Brain microvascular endothelial cell (primary cell): ENCODE measurements around the gene PHEX.
A peak's percentile ranks its signal among the peaks of the same experiment; 100 is the strongest.

Source experiments
- DNase-seq: peaks from one replicate; pipeline ENCODE4 v3.0.0-alpha.2; 2020
- H3K27ac ChIP-seq: fragments of 250-450 bp; sonication (Bioruptor Pico); 2 replicates; pipeline ENCODE4 v1.5.1; 2020; ENCODE audit warnings: mild to moderate bottlenecking, moderate library complexity
- H3K27me3 ChIP-seq: fragments of 250-450 bp; sonication (Bioruptor Pico); replicated peaks from 2 replicates; pipeline ENCODE4 v1.5.1; 2020; ENCODE audit warnings: mild to moderate bottlenecking
- H3K36me3 ChIP-seq: fragments of 250-450 bp; sonication (Bioruptor Pico); replicated peaks from 2 replicates; pipeline ENCODE4 v1.5.1; 2020; ENCODE audit warnings: mild to moderate bottlenecking
- H3K4me3 ChIP-seq: 2 replicates; pipeline ENCODE4 v1.5.1; 2011; ENCODE audit warnings: low read depth, mild to moderate bottlenecking, control low read depth, low read length, moderate library complexity
- in situ Hi-C: cut with HindIII; loops from 2 replicates; pipeline ENCODE4 v1.10.0; 2017; ENCODE audit warnings: low sequenced_read_pairs, low pct_ligation_motif_present
- TF ChIP-seq, protein P1 (sequence below): IDR thresholded peaks from 2 replicates; pipeline ENCODE4 v1.5.1; 2011; ENCODE audit warnings: low read depth, mild to moderate bottlenecking, moderate library complexity, low read length, control low read depth, inconsistent platforms; ENCODE audit errors: missing control alignments

The PHEX gene

GRCh38 chrX:22159071-22159470 lies 126.9 kb downstream of the PHEX start:
- DNase-seq: peak; percentile 47
- Histone ChIP-seq H3K36me3 (no peaks in the 10 kb centered on the region), H3K27ac (no peak overlapping the region), H3K4me3 (no peak overlapping the region), H3K27me3 (no peaks in the 10 kb centered on the region)
- in situ Hi-C loops: no loop called here
- TF ChIP-seq, protein P1, sequence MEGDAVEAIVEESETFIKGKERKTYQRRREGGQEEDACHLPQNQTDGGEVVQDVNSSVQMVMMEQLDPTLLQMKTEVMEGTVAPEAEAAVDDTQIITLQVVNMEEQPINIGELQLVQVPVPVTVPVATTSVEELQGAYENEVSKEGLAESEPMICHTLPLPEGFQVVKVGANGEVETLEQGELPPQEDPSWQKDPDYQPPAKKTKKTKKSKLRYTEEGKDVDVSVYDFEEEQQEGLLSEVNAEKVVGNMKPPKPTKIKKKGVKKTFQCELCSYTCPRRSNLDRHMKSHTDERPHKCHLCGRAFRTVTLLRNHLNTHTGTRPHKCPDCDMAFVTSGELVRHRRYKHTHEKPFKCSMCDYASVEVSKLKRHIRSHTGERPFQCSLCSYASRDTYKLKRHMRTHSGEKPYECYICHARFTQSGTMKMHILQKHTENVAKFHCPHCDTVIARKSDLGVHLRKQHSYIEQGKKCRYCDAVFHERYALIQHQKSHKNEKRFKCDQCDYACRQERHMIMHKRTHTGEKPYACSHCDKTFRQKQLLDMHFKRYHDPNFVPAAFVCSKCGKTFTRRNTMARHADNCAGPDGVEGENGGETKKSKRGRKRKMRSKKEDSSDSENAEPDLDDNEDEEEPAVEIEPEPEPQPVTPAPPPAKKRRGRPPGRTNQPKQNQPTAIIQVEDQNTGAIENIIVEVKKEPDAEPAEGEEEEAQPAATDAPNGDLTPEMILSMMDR: no peak

GRCh38 chrX:22163326-22163725 lies 131.2 kb downstream of the PHEX start:
- no peak overlapping the region for H3K4me3 ChIP-seq
- no peak for DNase-seq
- no peaks in the 10 kb centered on the region for H3K27me3 ChIP-seq
- in situ Hi-C loops: no loop called here
- H3K27ac ChIP-seq: no peak overlapping the region
- no peaks in the 10 kb centered on the region for H3K36me3 ChIP-seq
- TF ChIP-seq, protein P1: no peak

DNA sequence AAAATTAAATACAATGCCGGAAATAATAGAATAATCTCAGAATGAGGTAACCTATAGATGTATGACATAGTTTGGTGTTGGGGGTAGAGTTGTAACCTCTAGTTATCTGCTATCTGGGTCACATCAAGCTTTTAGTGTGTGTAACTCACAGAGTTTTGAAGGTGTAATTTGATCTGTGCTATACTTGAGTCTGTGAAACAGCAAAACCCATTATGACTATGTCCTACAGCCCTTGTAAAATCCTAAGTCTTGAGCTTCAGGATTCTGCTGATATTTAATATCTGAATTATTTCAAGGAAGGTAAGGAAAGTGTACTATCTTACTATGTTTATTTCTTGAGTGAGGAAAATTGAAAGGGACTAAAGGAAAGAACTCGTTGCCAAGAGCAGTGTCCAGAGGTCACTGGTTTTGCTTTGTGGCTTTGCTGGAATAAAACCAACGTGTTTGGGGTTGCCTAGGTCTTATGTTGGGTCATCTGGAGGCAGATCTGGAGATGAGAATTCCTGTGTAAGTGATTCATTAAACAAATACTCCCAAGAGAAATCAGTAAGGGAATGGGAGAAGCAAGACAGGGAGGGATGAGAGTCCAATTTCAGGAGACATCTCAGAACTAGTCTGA lies 132.8 kb downstream of the PHEX start:
- Histone ChIP-seq H3K4me3 (no peak overlapping the region), H3K36me3 (no peaks in the 10 kb centered on the region), H3K27ac (no peak overlapping the region), H3K27me3 (no peaks in the 10 kb centered on the region)
- TF ChIP-seq, protein P1: no peak
- in situ Hi-C loops: no loop called here
- DNase-seq: peak; percentile 6

DNA sequence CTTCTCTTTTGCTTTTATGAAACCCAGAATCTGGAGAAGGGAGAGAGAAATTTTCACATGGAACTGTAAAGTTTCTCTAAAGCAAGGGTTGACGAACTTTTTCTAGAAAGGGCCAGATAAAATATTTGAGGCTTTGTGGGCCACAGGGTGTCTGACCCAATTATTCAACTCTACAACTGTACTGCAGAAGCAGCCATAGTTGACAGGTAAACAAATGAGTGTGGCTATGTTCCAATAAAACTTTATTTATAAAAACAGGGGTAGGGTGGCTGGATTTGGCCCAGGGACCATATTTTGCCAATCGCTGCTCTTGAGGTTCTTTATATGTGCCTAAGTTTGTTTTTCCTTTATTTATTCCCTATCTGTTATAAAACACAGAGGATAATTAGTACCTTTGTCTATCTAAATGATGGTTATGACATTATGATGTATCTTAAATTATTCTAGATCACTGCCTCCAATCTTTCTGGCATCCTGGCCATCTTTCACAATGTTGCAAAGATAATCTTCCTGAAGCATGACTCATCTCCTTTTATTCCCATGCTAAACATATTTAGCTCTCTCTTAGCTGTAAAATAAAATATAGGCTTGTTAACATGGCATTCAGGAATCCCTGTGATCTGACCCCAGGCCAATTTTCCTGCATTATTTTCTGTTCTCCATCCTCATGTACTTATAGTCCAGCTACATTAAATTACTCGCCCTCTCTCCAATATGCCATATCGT lies 133.8 kb downstream of the PHEX start:
- no peaks in the 10 kb centered on the region for H3K27me3 ChIP-seq
- H3K27ac ChIP-seq: no peak overlapping the region
- in situ Hi-C loops: no loop called here
- peak; percentile 27 for DNase-seq
- TF ChIP-seq, protein P1: no peak
- no peak overlapping the region for H3K4me3 ChIP-seq
- no peaks in the 10 kb centered on the region for H3K36me3 ChIP-seq

DNA sequence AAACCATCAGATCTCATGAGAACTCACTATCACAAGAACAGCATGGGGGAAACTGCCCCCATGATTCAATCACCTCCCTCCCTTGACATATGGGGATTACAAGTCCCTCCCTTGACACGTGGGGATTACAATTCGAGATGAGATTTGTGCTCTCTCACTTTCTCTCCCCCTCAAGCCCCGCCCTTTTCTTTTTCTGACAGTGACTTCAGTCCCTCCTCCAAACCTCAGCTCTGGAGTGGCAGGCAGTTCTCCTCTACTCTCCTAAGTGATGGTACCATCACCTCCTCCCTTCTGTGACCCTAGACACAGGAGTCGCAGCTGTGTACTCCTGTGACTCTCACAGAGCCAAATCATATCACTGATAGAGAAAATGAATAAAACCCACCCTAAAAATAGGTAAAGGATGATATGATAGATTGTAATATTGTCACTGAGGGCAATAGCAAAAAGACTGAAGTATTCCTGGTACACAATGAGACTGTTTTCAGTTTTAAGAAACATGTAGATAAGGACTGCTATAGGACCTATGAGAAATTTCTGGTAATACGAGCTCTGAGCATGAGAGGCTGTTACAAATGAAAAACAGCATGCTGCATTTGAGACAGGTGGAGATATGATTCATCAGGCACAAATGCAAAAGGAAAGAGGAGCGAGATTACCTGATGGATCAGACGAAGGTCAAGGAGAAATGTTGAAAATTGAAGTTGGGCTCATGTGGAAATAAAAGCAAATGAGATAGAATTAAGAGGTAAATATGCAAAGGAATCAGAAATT lies 139.3 kb downstream of the PHEX start:
- H3K27ac ChIP-seq: no peak overlapping the region
- H3K4me3 ChIP-seq: no peak overlapping the region
- TF ChIP-seq, protein P1: no peak
- no peak for DNase-seq
- no peaks in the 10 kb centered on the region for H3K36me3 ChIP-seq
- in situ Hi-C loops: no loop called here
- H3K27me3 ChIP-seq: no peaks in the 10 kb centered on the region
